Stimulated activated CD8-positive, alpha-beta memory T cell treated with anti-CD3 and anti-CD28 coated beads, Interleukin-15, amount 100 ng/mL, for 48 hours (primary cell): ENCODE measurements around the gene CCSER1.
"Not testable (repeated sequence)": the region's sequence is repeated elsewhere in the genome, so short reads cannot be mapped to it uniquely, and the experiment has no call there.

Experiments
- DNase-seq, 2 donors: peaks; one replicate each; pipeline ENCODE4 v3.0.0-alpha.2; 2020; ENCODE audit warnings: low read depth in 2 of 2

The CCSER1 gene

GRCh38 chr4:91167864-91168653 lies 1040.9 kb downstream of the CCSER1 start:
- DNase-seq: not testable (repeated sequence)

- DNase-seq: no peak
Measured at GRCh38 chr4:91170768-91171167, 1043.6 kb downstream of the CCSER1 start.

- DNase-seq: no peak
Measured at GRCh38 chr4:91171217-91171616, 1044.0 kb downstream of the CCSER1 start.

GRCh38 chr4:91185061-91185460 lies 1057.9 kb downstream of the CCSER1 start:
- not testable (repeated sequence) for DNase-seq

GRCh38 chr4:91198951-91199350 lies 1071.8 kb downstream of the CCSER1 start:
- DNase-seq: no peak

- no peak for DNase-seq
Measured at GRCh38 chr4:91207535-91207934, 1080.3 kb downstream of the CCSER1 start.

GRCh38 chr4:91212211-91212610 lies 1085.0 kb downstream of the CCSER1 start:
- DNase-seq: no peak

- not testable (repeated sequence) for DNase-seq
Measured at GRCh38 chr4:91217831-91218403, 1090.7 kb downstream of the CCSER1 start.

GRCh38 chr4:91220315-91220714 lies 1093.1 kb downstream of the CCSER1 start:
- no peak for DNase-seq

- DNase-seq: no peak
Measured at GRCh38 chr4:91222014-91222413, 1094.8 kb downstream of the CCSER1 start.

- no peak for DNase-seq
Measured at GRCh38 chr4:91226867-91227266, 1099.7 kb downstream of the CCSER1 start.

- no peak for DNase-seq
Measured at GRCh38 chr4:91228659-91229058, 1101.5 kb downstream of the CCSER1 start.

- no peak for DNase-seq
Measured at GRCh38 chr4:91233164-91233563, 1106.0 kb downstream of the CCSER1 start.

GRCh38 chr4:91243132-91243531 lies 1115.9 kb downstream of the CCSER1 start:
- no peak for DNase-seq

- DNase-seq: no peak
Measured at GRCh38 chr4:91256043-91256442, 1128.8 kb downstream of the CCSER1 start.

- DNase-seq: no peak
Measured at GRCh38 chr4:91256751-91257150, 1129.6 kb downstream of the CCSER1 start.

GRCh38 chr4:91257721-91258120 lies 1130.5 kb downstream of the CCSER1 start:
- DNase-seq: no peak

GRCh38 chr4:91258326-91258725 lies 1131.1 kb downstream of the CCSER1 start:
- no peak for DNase-seq

GRCh38 chr4:91267543-91267942 lies 1140.3 kb downstream of the CCSER1 start:
- no peak for DNase-seq

- not testable (repeated sequence) for DNase-seq
Measured at GRCh38 chr4:91268481-91268880, 1141.3 kb downstream of the CCSER1 start.

GRCh38 chr4:91268913-91269312 lies 1141.7 kb downstream of the CCSER1 start:
- no peak for DNase-seq

- no peak for DNase-seq
Measured at GRCh38 chr4:91279899-91280298, 1152.7 kb downstream of the CCSER1 start.

- no peak for DNase-seq
Measured at GRCh38 chr4:91280551-91281290, 1153.5 kb downstream of the CCSER1 start.
